Activated CD8-positive, alpha-beta memory T cell treated with anti-CD3 and anti-CD28 coated beads for 36 hours (primary cell): ENCODE data around the gene GDPD5. TPM values are rescaled to one million over a fixed set of nuclear protein-coding genes. Genes with fewer than 3 reads are reported as not detected.

Source experiments
- CTCF ChIA-PET: fragments of 350-600 bp; sonication (Branson Sonifier 250); formaldehyde crosslinking; loops from one replicate; lab custom pipeline; 2021; ENCODE audit warnings: antibody characterized with exemption; lab: Charles Lee
- POLR2A ChIA-PET: fragments of 350-600 bp; sonication (Branson Sonifier 250); formaldehyde crosslinking; loops from one replicate; lab custom pipeline; 2021; ENCODE audit warnings: antibody characterized with exemption; lab: Charles Lee
- total RNA-seq, 2 experiments: library from RNA; stranded (reverse); gene quantifications; one replicate each; pipeline ENCODE4 v1.2.3, GENCODE V29; 2021

The GDPD5 gene
- total RNA-seq, 2 experiments from 2014 or later = 7.2 to 7.3 TPM

DNA sequence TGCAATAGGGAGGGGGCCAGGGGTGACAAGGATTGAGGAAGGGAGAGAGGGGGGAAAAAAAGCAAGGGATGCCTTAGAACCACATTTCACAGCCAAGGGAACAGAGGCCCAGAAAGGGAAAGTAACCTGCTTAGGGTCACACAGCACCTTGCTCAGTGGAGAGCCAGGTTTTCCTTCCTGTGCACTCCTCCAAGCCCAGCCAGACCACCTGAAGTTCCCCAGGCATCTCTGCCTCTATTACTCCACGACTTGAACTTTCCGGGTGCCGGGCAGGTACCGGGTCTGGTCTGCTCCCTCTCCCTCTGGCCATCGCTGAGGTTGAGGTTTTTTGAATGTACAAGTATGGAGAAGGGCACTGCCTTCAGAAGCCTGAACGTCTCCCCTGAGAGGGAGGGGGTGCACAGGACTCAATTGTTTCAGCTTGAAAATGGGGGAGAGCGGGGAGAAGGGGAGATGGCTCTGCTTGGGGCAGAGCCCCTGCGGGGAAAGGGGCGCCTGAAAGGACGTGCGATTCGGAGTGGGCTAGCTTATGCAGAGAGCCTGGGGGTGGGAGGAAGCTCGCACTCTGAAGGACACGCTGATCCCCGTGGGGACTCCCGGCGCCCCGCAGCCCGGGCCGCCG is 35.8 kb upstream of the GDPD5 start:
- CTCF ChIA-PET = interaction anchor here (0.7 to 2.7 kb wide), 7 partner anchors 11 to 127 kb away, joined by 3 to 10 read pairs (median 4); no protein-coding TSS in a partner anchor

GRCh38 chr11:75560644-75561043 is 34.9 kb upstream of the GDPD5 start:
- POLR2A ChIA-PET = no interaction called here
- CTCF ChIA-PET = interaction anchor here (0.8 to 2.5 kb wide), 4 partner anchors 11 to 126 kb away, joined by 3 to 7 read pairs (median 5); no protein-coding TSS in a partner anchor

More for the DNA sequence above, 35.8 kb upstream of the GDPD5 start:
- POLR2A ChIA-PET = interaction anchor here (0.5 to 1.0 kb wide), 4 partner anchors 21 to 161 kb away, joined by 3 to 4 read pairs (median 3); partner anchors contain the start of gene GDPD5

DNA sequence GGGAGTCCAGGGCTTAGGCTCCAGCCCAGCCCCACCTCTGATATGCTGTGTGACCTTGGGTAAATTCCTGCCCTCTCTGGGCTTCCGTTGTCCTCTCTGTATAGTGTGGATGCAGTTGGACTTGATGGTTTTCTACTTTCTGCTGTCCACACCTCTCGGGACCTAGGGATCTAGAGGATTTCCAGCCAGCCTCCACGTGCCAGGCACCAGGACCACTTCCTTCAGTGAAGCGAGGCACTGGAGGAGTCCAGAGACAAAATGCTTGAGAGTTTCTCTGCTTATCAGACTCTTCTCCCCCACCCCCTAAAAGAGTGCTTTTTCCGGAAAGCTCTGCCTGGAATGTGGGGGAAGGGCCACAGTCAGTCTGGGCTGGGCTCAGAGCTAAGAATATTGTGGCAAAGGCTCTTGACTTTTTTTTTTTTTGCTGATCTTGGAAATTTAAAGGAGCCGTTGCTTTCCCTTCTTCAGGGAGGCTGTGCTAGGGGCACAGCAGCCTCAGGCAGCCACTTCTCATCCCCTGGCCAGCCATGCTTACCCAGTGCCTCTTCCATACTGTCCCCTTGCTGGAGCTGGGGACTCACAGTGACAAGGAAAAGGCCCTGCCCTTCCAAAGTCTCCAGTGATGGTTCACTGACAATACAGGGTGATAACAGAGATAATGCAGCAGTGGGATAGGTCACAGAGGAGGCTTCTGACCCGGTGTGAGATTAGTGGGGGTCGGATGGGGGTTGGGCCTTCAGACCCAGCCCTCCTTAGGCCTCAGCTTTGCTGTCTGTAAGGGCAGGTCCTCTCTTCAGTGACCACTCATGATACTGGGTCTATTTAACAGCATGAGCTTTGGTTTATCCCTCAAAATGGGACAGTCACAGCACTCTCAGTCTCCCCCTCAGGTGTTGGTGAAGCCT is 33.5 kb upstream of the GDPD5 start:
- ChIA-PET CTCF (interaction anchor here (1.1 to 2.5 kb wide), 2 partner anchors 114 kb away, joined by 3 to 6 read pairs; no protein-coding TSS in a partner anchor), POLR2A (no interaction called here)

GRCh38 chr11:75557666-75558494 is 32.1 kb upstream of the GDPD5 start:
- POLR2A ChIA-PET = no interaction called here
- CTCF ChIA-PET = interaction anchor here (1.1 kb wide), 1 partner anchor 113 kb away, joined by 3 read pairs; no protein-coding TSS in a partner anchor

DNA sequence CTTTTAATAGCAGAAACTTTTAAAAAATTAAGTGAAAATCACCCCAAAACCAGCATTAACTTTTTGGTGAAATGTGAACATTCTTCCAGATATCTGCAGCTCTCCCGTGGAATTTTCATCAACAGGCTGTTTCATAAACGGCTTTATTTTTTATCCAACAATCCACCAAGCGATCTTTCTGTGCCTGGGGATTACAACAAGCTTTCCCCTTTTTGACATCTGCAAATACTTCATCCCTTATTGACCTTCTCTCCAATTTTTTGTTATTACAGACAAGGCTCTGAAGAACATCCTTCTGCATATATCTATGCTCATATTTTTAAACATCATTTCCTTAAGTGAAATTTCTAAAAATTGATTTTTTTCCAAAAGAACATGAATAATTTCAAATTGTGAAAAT is 30.5 kb upstream of the GDPD5 start:
- CTCF ChIA-PET = no interaction called here
- POLR2A ChIA-PET = no interaction called here

GRCh38 chr11:75555079-75555811 is 29.5 kb upstream of the GDPD5 start:
- CTCF ChIA-PET = no interaction called here
- POLR2A ChIA-PET = no interaction called here

DNA sequence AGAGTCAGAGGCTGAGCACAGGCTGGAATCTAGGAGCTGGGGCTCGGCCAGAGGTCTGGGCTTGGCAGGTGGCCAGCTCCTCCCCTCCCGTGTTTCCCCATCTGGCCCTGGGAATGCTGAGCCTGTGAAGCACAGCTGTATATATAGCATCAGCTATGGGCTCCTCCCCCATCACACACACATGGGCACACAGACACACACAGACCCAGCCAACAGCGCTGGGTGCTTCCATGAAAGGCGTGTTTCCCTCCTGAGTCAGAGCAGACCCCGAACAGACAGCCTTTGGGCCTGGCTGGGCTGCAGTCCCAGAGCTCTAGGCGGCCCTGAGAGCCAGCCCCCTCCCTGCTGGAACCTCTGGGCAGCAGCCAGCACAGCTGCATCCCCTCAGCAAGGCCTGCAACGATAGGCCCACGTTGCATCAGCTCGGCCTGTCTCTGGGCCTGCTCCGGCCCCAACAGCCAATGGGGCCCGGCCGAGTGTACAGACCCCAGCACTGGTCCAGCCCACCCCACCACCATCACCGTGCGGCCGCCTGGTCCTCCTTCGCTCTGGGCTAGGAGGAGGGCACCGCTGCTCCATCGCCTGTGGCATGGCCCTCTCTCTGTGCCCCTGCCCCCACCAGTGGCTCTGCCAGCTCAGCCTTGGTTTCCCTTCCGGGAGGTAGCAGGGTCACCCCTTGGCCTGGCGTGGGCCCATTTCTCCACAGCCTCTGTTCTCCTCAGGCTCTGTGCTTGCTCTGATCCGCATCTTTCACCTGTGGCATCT is 28.7 kb upstream of the GDPD5 start:
- ChIA-PET POLR2A (interaction anchor here (0.9 kb wide), 1 partner anchor 8 kb away, joined by 4 read pairs; no protein-coding TSS in a partner anchor), CTCF (no interaction called here)

GRCh38 chr11:75553889-75554257 is 28.1 kb upstream of the GDPD5 start:
- CTCF ChIA-PET = no interaction called here
- POLR2A ChIA-PET = interaction anchor here (0.9 kb wide), 1 partner anchor 9 kb away, joined by 4 read pairs; no protein-coding TSS in a partner anchor

DNA sequence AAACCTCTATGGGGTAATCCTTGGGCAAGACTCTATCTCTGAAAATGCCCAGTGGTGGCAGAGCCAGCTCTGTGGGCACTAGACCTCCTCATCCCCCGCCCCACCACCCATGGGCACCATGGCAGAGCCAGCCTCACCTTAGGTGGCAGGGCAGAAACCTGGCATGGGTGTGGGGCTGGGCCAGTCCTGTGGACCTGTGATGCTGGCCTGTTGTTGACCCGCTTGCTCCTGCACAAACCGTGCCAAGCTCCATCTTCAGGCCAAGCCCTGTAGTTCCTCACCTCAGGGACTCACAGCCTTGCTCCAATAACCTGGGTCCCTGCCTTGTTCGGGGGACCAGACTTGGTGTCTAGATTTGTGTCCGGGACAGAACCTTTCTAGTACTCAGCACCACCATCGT is 27.4 kb upstream of the GDPD5 start:
- ChIA-PET CTCF (no interaction called here), POLR2A (no interaction called here)

- ChIA-PET POLR2A (no interaction called here), CTCF (interaction anchor here (2.3 kb wide), 1 partner anchor 11 kb away, joined by 7 read pairs; no protein-coding TSS in a partner anchor)
Observed at GRCh38 chr11:75549370-75549958, 23.7 kb upstream of the GDPD5 start.

DNA sequence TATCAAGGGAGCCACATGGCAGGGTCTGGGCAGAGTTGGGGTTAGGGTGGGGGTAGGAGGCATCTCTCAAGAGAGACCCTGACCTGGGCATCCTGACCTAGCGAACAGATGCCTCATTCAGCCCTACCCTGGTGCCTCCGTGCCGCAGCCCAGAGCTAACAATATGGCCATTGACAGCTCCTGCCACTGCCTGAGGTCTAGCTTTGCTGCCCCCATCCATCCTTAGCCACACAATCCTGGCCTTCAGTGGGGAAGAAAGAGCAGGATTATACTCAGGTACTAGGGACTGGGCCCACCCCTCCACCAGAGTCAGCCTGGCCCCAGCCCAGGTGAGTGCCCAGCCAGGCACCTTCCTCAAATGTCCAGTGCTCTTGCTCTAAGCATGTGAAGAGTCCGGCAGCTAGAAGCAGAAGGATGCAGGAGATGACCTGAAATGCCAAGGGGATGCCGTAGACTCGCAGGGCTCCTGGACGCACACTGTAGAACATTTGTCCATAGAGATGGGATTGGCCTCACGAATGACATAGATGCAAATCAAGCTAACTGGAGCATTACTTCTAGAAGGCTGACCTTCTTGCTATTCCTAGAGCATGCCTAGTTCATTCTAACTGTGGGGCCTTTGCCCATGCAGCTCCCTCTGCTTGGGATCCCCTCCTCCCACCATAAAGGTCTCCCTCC is 23.0 kb upstream of the GDPD5 start:
- POLR2A ChIA-PET = no interaction called here
- CTCF ChIA-PET = interaction anchor here (1.0 to 2.3 kb wide), 2 partner anchors 12 to 27 kb away, joined by 3 to 7 read pairs; no protein-coding TSS in a partner anchor

- POLR2A ChIA-PET = no interaction called here
- CTCF ChIA-PET = interaction anchor here (0.7 to 1.1 kb wide), 3 partner anchors 25 to 40 kb away, joined by 3 read pairs; no protein-coding TSS in a partner anchor
Observed at GRCh38 chr11:75547617-75548058, 21.9 kb upstream of the GDPD5 start.

GRCh38 chr11:75547177-75547576 is 21.4 kb upstream of the GDPD5 start:
- ChIA-PET CTCF (interaction anchor here (0.7 to 1.1 kb wide), 2 partner anchors 25 to 41 kb away, joined by 3 read pairs; no protein-coding TSS in a partner anchor), POLR2A (no interaction called here)

DNA sequence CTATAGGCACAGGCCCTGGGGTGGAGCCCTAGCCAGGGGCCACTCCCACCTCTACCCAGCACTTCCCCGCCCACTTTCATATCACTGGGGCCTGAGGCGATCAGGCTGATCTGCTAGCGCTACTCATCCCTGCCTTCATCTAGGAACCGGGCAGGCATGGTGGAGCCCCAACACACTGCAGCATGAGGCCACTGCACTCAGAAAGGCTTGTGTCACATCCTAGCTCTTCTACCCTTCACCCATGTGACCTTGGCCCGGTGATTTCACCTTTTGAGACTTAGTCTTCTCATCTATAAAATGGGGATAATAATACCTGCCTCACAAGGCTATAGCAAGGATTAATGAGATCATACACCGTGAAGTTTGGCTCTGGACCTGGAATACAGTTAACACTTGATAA is 18.1 kb upstream of the GDPD5 start:
- ChIA-PET POLR2A (no interaction called here), CTCF (no interaction called here)

DNA sequence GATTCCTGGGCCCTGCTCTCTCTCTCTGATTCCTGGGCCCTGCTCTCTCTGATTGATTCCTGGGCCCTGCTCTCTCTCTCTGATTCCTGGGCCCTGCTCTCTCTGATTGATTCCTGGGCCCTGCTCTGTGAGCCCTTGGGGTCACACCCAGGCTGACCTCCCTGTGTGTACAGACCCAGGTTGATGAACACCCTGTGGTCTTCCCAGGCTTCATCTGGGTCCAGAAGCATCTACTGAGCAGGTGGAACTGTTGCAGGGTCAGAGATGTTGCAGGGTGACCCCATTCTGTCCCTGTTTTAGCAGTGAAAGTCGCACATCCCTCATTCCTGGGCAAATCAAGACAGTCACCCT is 16.3 kb upstream of the GDPD5 start:
- CTCF ChIA-PET = no interaction called here
- POLR2A ChIA-PET = no interaction called here

GRCh38 chr11:75541193-75542087 is 15.7 kb upstream of the GDPD5 start:
- POLR2A ChIA-PET = no interaction called here
- CTCF ChIA-PET = interaction anchor here (0.7 to 1.2 kb wide), 2 partner anchors 12 to 138 kb away, joined by 4 read pairs; no protein-coding TSS in a partner anchor
